GM21381 (cell line): ENCODE data around the gene SND1.

Experiments used
- ATAC-seq: cut with Tn5 transposase; IDR thresholded peaks from one replicate; pipeline ENCODE4 v1.9.1; 2021; ENCODE audit warnings: mild to moderate bottlenecking, moderate library complexity; ENCODE audit not compliant: unreplicated experiment

The SND1 gene

DNA sequence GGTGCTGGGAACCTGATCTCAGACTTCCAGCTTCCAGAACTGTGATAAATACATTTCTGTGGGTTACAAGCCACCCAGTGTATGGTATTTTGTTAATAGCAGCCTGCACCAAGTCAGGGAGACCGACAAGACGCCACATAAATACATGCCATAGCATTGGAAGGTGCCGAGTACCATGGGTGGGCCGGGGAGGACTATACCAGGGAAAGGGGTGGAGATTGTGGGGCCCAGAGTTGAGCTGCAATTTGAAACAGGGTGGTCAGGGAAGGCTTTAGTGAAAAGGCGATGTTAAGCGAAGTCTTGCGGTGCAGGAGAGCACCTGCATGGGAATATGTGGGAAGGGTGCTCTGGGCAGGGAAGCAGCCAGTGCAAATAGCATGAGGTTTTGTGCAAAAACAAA is 468.1 kb downstream of the SND1 start:
- no peak for ATAC-seq

DNA sequence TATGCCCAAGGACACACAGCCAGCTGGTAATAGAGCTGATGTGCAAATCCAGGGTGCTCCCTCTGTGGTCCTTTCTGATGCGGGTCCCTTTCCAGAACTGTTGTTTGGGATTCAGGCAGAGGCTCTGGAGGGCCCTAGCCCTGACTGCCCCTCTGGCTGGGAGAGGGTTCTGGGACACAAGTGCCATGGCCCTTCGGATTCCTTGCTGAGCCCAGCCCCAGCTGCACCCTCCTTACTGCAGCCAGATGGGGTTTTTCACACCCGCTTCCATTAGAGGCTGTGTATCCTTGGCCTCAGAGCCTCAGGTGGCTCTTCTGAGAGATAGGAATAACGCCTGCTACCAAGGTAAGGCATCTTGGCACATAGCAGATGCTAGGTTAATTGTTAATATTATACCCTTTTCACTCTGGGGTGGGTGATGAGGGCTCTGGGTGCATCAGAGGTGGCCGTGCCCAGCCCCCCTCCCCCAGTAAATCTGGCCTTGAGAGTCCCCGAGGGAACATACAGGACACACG is 469.0 kb downstream of the SND1 start:
- ATAC-seq: no peak

DNA sequence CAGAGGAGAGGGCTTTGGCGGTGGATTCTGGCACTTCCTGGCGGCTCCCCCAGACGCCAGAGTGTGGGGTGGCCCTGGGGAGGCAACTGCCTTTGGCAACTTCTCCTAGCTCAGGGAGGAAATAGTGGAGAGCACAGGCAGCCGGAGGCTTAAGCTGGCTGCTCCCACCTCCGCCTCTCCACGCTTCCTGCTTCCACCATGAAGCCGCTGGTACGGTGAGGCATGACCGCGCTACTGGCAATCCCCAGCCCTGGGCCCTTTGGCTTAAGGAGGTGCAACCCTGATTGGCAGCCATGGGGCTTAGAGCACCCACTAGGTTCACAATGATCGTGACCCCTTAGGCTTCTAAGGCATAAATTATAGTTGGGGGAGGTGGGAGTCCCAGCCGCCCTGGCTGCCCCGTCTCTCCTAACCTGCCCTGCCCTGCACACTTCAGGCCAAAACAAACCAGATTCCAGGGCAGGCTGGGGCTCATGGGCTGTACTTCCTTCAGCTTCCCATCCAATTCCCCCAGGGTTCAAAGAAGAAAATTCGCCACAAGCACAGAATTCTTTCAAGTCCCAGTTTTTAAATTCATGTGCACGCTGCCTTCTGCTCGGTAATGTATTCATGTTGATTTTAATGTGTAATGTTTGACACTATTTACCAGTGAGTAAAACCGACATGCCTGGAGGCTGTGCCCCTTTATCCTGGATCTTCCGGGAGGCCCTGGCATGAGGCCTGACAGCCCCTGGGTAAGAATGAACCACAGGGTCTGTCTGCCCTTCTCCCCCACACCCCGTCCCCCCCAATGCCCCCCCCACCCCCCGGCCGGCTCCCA is 469.9 kb downstream of the SND1 start:
- ATAC-seq: no peak

DNA sequence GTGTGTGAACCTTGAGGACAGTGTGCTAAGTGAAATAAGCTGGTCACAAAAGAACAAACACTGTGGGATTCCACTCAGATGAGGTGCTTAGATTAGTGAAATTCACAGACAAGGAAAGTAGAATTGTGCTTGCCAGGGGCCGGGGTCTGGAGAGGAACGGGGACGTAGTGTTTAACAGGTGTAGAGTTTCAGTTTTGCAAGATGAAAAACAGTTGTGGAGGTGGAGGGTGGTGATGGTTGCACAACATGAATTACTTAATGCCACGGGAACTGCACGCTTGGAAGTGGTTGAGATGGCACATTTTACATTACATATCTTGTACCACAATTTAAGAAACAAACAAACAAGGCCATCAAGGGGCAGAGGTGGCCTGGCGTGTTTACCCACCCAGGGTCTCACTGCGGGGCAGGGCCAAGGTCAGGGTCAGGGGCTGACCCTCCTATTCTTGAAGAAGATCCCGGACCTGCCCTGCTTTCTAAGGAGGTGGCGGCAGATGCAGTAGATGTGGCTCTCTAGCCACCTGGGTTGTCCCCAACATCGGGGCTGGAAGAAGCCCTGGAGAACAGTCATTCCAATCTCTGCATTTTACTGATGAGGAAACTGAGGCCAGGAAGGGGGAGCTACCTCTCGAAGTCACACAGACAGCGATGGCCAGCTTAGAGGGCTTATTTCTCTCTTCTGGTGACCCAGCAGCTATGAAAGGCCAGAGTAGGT is 470.7 kb downstream of the SND1 start:
- no peak for ATAC-seq

DNA sequence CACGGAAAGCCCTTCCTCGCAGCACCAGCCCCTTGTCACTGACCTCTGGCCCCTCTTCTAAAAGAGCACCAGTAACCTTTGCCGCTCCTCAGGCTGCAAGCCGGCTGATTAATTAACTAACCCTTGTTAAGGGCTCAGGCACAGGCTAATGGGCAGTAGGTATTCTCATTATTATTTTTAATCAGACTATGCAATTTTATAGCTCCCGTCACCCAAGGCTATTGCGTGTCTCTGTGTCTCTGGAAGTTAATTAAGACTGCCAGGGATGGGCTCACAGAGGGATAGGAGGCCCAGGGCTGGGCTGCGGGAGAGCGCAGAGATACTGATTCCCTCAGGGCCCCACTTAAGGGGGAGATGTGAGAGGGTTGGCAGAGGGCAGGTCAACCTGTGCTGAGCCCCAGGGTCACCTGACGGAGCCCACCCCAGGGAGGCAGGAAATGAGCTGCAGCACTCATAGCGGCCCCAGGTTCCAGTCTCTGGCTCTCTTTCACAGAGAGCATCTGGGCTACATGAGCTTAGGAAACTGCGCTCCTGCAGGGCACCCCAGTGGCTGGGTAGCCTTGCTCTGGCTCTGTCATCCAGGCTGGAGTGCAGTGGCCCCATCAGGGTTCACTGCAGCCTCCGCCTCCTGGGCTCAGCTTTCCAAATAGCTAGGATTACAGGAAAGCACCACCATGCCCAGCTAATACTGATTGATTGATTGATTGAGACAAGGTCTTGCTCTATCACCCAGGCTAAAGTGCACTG is 471.5 kb downstream of the SND1 start:
- ATAC-seq: no peak

DNA sequence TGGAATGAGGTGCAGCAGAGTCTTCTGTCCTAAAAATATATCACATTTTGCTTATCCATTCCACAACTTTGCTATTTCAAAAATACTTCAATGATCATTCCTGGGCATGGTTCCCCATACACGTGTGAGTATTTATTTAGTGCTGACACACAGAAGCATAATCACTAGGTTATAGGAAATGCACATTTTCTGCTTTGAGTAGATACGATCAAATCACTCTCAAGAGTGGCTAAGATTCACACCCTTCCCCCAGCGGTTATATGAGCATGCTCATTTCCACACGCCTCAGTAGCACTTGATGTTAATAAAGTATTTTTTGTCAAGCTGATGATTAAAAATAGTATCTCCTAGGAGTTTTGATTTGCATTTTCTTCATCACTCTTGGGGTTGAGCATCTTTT is 472.8 kb downstream of the SND1 start:
- ATAC-seq: no peak

DNA sequence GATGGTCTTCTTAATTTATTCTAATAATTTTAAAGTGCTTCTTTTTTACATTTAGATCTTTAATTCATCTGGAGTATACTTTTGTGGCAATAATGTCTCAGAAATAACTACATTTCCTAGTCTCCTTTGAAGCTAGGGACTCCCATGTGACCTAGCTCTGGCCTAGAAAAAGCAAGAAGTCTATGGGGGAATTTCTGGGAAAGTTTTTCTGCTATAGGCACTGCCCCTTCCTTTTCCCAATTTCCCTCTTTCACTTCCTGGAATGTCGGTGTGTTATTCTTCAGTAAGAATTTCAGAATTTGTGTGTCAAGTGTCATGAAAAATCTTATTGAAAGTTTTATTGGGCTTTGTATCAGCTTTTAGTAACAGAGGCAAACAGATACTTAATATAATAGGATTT is 473.8 kb downstream of the SND1 start:
- no peak for ATAC-seq

DNA sequence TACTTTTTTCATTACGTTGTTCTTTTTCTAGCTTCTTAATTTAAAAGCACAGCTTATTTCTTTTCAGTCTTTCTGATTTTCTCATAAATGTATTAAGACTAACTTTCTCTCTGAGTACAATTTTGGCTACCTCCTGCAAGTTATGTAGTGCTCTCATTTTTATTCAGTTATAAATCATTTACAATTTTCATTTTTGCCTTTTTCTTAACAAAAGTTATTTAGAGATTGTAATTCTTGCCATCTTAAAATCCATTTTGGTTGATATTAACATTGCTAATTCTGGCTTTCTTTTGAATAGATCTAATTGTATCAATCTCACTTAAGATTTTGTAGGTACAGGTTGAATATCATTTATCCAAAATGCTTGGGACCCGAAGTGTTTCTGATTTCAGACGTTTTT is 476.4 kb downstream of the SND1 start:
- no peak for ATAC-seq

DNA sequence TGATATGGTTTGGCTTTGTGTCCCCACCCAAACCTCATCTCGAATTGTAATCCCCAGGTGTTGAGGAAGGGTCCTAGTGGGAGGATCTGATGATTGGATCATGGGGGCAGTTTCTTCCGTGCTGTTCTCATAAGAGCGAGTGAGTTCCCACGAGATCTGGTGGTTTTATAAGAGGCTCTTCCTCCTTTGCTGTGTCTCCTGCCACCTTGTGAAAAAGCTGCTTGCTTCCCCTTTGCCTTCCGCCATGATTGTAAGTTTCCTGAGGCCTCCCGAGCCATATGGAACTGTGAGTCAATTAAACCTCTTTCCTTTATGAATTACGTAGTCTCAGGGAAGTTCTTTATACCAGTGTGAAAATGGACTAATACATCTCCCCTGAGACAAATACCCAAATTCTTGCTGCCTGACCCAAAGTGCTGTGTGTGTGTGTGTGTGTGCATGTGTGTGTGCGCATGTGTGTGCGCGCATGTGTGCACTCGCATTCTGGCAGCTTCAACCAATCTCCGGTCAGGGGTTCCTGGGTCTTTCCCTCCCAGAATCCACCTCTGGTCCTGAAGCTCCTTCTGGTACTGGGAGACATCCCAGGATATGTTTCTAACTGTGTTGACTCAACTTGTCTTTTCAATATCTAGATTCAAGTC is 477.4 kb downstream of the SND1 start:
- ATAC-seq: no peak

DNA sequence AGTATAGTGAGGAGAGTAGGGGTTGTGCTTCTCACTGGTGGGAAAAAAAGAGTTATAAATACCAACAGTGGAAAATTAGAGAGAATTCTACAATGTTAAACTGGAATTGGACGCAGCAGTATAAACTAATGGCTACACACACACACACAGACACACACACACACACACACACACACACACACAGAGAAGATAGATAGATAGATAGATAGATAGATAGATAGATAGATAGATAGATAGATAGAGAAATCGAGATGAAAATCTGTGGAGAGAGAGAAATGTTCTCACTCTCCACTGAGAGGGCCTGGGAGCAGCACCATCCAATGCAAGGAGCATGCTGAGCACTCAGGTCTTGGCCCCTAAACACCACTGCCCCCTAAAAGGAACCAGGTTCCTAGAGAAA is 479.1 kb downstream of the SND1 start:
- ATAC-seq: no peak

DNA sequence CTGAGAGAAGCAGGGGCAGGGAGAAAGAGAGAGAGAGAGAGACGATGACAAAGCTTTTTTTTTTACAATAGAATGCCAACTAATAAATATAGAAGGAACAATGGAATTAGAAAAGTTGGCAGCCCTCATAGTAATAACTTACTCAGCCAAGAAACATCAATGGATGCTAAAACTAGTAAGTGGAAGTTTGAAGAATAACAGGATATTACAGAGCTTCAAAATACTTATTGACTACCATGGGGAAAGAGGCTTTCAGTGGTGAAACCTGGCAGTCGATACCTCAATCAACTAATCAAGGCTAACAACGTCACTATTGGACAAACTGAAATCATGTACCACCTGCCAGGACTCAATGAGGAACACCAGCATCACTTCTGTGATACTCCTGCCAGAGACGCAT is 479.7 kb downstream of the SND1 start:
- ATAC-seq: no peak

DNA sequence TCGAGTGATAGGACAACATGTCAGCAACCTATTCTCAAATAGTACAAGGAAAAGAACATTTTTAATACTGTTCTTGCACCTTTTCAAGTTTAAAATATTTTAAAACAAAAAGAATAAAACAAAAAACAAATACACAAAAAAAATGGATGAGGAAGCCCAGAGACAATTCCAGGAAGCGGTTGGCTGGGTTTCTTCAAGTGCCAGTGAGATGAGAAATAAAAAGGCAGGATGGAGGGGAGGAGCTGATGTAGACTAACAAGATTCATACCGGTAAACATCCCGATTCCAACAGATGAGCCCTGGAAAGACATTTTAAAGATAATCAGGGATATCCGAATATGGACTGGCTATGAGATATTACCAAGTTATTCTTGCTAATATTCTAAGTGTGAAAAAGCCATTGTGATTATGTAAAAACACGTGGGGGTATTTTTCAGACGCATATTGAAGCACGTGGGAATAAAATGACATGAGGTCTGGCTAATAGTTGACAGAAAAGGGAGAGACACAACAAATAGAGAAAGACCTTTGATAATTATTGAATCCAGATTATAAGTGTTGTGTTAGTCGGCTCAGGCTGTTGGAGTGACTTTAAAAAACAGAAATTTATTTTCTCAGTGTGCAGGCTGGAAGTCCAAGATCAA is 480.6 kb downstream of the SND1 start:
- no peak for ATAC-seq

DNA sequence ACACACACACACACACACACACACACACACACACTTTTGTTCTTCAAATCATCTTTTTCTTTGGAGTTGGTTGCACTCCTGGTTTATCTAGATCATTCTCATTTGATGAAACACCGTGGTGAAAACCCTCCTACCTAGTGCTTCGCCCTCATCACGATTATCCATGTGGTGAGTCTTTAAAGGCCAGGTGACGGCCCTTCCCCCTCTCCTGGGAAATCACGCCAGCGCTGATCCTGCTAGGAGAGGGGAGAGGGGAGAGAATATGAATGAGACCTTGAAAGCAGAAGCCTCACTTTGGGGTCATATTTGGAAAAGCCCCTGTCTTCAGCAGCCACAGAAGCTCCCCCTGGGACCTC is 483.1 kb downstream of the SND1 start:
- no peak for ATAC-seq

DNA sequence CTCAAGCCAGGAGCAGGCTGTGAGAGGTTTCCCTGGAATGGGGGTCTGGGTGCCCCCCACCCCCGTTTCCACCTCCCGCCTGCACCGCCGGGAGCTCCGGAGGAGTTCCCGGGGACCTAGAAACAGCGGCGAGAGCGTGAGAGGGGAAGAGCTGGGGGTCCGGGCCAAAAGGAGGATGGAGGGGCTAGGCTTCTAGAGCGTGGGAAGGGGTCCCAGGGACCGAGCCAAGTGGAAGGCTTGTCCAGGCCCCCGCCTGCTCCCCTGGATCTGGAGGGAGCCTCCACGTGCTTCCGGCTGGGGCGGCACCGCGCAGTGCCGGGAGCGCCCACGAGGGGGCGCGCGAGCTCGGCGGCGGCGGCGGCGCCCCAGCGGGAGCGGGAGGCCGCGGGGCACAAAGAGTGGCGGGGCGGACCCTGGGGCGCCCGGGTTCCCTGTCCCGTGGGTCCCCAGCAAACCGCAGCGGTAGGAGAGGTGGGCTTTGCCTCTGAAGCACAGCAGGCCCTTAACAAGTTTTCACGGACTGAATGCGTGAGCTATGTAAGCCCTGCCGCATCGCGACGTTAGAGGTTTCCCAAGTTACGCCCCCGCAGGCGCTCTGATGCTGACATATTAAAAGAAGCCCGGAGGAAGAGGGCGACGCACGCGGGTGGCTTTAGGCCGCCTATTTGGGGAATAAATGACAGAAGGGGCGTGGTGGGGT is 483.7 kb downstream of the SND1 start:
- peak; percentile 92 for ATAC-seq

DNA sequence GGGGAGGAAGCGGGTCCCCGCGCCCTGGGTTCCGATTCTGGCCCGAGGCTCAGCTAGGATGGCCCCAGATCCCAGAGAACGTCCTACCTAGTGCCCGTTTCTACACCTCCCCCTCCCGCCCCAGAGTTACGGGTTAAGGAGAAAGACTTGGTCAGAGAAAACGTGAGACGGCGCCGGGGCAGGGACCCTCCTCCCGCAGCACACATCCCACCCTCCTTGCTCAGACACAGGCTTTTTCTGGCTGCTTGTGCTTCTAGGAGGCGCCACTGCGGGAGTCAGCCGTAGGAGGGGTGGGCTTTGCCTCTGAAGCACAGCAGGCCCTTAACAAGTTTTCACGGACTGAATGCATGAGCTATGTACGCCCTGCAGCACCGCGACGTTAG is 484.2 kb downstream of the SND1 start:
- no peak for ATAC-seq

DNA sequence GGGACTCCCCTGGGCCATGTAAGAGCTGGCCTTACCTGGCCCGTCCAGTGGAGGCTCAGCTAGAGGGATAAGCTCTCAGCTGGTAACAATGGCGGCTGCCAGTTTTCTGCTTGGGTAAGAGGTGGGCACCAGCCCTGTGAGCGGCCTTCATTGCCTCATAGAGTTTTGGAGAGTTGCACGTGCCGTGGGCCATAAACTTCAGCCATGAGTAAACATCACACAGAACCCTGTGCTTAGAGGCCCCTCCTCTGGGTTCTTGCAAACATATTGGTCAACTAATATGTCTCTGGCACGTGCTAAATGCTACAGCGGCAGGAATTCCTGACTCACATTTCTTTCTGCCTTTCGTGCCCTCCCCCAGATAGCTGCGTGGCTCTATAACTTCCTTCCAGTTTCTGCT is 485.2 kb downstream of the SND1 start:
- no peak for ATAC-seq

DNA sequence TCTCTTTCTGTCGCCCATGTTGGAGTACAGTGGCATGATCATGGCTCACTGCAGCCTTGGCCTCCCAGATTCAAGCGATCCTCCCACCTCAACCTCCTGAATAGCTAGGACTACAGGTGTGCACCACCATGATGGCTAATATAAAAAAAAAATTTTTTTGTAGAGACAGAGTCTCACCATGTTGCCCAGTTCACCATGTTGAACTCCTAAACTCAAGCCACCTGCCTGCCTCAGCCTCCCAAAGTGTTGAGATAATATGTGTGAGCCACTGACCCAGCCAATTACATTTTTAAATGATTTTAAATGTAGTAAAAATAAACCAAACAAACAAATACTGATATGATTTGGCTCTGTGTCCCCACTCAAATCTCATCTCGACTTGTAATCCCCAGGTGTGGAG is 487.4 kb downstream of the SND1 start:
- ATAC-seq: no peak

DNA sequence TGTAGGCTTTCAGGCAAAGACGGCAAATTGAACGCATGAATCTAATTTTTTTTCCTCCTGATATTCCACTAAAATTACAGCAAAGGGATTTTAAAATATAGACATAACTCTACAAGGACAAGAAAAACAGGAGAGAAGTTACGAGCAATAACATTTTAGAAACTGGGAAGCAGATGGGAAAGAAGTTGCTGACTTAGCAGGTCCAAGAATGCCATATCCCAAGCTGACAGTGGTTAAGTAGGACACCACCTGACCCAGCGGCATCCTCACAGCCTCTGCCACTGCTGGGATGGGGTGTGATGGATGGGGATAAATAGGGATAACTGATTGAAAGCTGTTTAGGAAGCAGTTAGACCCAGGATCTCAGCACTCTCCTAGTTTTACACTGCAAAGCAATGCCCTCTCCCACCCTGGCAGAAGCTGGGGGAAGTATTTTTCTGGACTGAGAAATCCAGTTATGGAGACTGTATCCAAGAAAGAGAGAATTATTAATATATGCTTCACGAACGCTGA is 489.7 kb downstream of the SND1 start:
- ATAC-seq: no peak
